Hepatocyte (in vitro differentiated cells): Measurements from ENCODE around the gene PIAS1. TPM values are rescaled to one million over a fixed set of nuclear protein-coding genes. Genes with fewer than 3 reads are reported as not detected.
A peak's percentile ranks its signal among the peaks of the same experiment; 100 is the strongest.

Experiments used
- DNase-seq: peaks from one replicate; pipeline ENCODE4 v3.0.0-alpha.2; 2016; ENCODE audit warnings: low spot score
- H2AFZ ChIP-seq: fragments of 200-600 bp; sonication (generic); 2 replicates; pipeline ENCODE4 v1.6.0; 2016; ENCODE audit warnings: antibody characterized with exemption, mild to moderate bottlenecking
- H3K27ac ChIP-seq: fragments of 200-600 bp; sonication (generic); 2 replicates; pipeline ENCODE4 v1.5.1; 2016; ENCODE audit warnings: mild to moderate bottlenecking
- H3K27me3 ChIP-seq: fragments of 200-600 bp; sonication (generic); 2 replicates; pipeline ENCODE4 v1.6.1; 2016
- H3K36me3 ChIP-seq: fragments of 200-600 bp; sonication (generic); replicated peaks from 2 replicates; pipeline ENCODE4 v1.5.1; 2016; ENCODE audit warnings: low read depth; ENCODE audit not compliant: insufficient read depth
- H3K4me1 ChIP-seq: fragments of 200-600 bp; sonication (generic); 2 replicates; pipeline ENCODE4 v1.5.1; 2016; ENCODE audit warnings: mild to moderate bottlenecking, moderate library complexity; ENCODE audit not compliant: insufficient read depth
- H3K4me2 ChIP-seq: fragments of 200-600 bp; sonication (generic); 2 replicates; pipeline ENCODE4 v1.6.0; 2016
- H3K4me3 ChIP-seq: fragments of 200-600 bp; sonication (generic); 2 replicates; pipeline ENCODE4 v1.5.1; 2016; ENCODE audit warnings: mild to moderate bottlenecking
- H3K79me2 ChIP-seq: fragments of 200-600 bp; sonication (generic); 2 replicates; pipeline ENCODE4 v1.6.0; 2017; ENCODE audit warnings: mild to moderate bottlenecking
- H3K9me2 ChIP-seq: fragments of 200-600 bp; sonication (generic); replicated peaks from 2 replicates; pipeline ENCODE4 v1.6.0; 2017; ENCODE audit warnings: mild to moderate bottlenecking; ENCODE audit not compliant: insufficient read depth
- H3K9me3 ChIP-seq: fragments of 200-600 bp; sonication (generic); 2 replicates; pipeline ENCODE4 v1.5.1; 2016; ENCODE audit warnings: low read depth, mild to moderate bottlenecking
- H4K20me1 ChIP-seq: fragments of 200-600 bp; sonication (generic); 2 replicates; pipeline ENCODE4 v1.6.0; 2016; ENCODE audit warnings: mild to moderate bottlenecking; ENCODE audit not compliant: insufficient read depth, poor library complexity, severe bottlenecking
- CTCF ChIP-seq: fragments of 200-600 bp; sonication (generic); IDR thresholded peaks from 2 replicates; pipeline ENCODE4 v1.5.1; 2016; ENCODE audit warnings: antibody characterized with exemption, mild to moderate bottlenecking; ENCODE audit not compliant: poor library complexity
- EZH2 ChIP-seq: fragments of 200-600 bp; sonication (generic); IDR thresholded peaks from 2 replicates; pipeline ENCODE4 v1.6.1; 2016; ENCODE audit warnings: antibody characterized with exemption, mild to moderate bottlenecking, borderline replicate concordance
- EZH2phosphoT487 ChIP-seq: fragments of 200-600 bp; sonication (generic); IDR thresholded peaks from one replicate; pipeline ENCODE4 v1.6.1; 2018; ENCODE audit warnings: antibody characterized with exemption, mild to moderate bottlenecking, low read depth, moderate library complexity; ENCODE audit not compliant: unreplicated experiment, severe bottlenecking
- WGBS: methylation state at CpG from one replicate; pipeline ENCODE4 v1.1.6; 2016; ENCODE audit warnings: low lambda C conversion rate; ENCODE audit errors: missing lambda C conversion rate; 5-methylcytosine and 5-hydroxymethylcytosine counted together
- polyA plus RNA-seq: library from polyadenylated mRNA; unstranded; fragments of >200 nt; fragmentation: Nextera tagmentation; extraction: Ambion mirVana; gene quantifications from 2 replicates; pipeline ENCODE4 v1.2.1, GENCODE V29; 2016
- total RNA-seq: library from RNA; depleted of rRNA; stranded (reverse); fragments of >200 nt; gene quantifications from 2 replicates; pipeline ENCODE4 v1.2.3, GENCODE V29; 2014

PIAS1 gene
- total and polyA plus RNA-seq, 2 experiments from 2014 or later: 22.6 to 45.4 TPM

GRCh38 chr15:68045289-68046265, 8.5 kb upstream of the PIAS1 start:
- no peak for DNase-seq
- H3K4me1 ChIP-seq: no peaks in the 10 kb centered on the region
- no peak overlapping the region for H3K4me2 ChIP-seq
- no peak overlapping the region for H3K27ac ChIP-seq
- no peaks in the 10 kb centered on the region for H3K9me3 ChIP-seq
- no peak overlapping the region for H2AFZ ChIP-seq
- no peaks in the 10 kb centered on the region for H3K79me2 ChIP-seq
- no peak overlapping the region for H3K4me3 ChIP-seq
- no peaks in the 10 kb centered on the region for H3K9me2 ChIP-seq
- no peaks in the 10 kb centered on the region for H3K27me3 ChIP-seq
- H4K20me1 ChIP-seq: no peaks in the 10 kb centered on the region
- no peak for TF ChIP-seq EZH2phosphoT487
- TF ChIP-seq CTCF: no peak
- no peak for TF ChIP-seq EZH2
- H3K36me3 ChIP-seq: no peaks in the 10 kb centered on the region
- 82% methylated on average over 14 of the region's 14 CpGs for WGBS

- WGBS: 94% methylated on average over 3 of the region's 3 CpGs
- H3K4me1 ChIP-seq: no peaks in the 10 kb centered on the region
- no peaks in the 10 kb centered on the region for H4K20me1 ChIP-seq
- TF ChIP-seq CTCF: no peak
- TF ChIP-seq EZH2phosphoT487: no peak
- no peak for TF ChIP-seq EZH2
- no peak for DNase-seq
- no peak overlapping the region for H3K4me3 ChIP-seq
- H2AFZ ChIP-seq: no peak overlapping the region
- H3K27ac ChIP-seq: no peak overlapping the region
- no peaks in the 10 kb centered on the region for H3K9me2 ChIP-seq
- no peaks in the 10 kb centered on the region for H3K79me2 ChIP-seq
- H3K4me2 ChIP-seq: no peak overlapping the region
- H3K36me3 ChIP-seq: no peaks in the 10 kb centered on the region
- no peaks in the 10 kb centered on the region for H3K27me3 ChIP-seq
- no peaks in the 10 kb centered on the region for H3K9me3 ChIP-seq
Measured at GRCh38 chr15:68047826-68048225, 6.3 kb upstream of the PIAS1 start.

- H3K27me3 ChIP-seq: no peaks in the 10 kb centered on the region
- peaks cover 6% of the 10 kb centered on the region for H4K20me1 ChIP-seq
- H3K4me3 ChIP-seq: no peak overlapping the region
- H3K9me3 ChIP-seq: no peaks in the 10 kb centered on the region
- TF ChIP-seq EZH2phosphoT487: no peak
- no peak for TF ChIP-seq EZH2
- peak; percentile 11 for TF ChIP-seq CTCF
- no peaks in the 10 kb centered on the region for H3K9me2 ChIP-seq
- no peak overlapping the region for H2AFZ ChIP-seq
- H3K27ac ChIP-seq: no peak overlapping the region
- no peak for DNase-seq
- no peaks in the 10 kb centered on the region for H3K36me3 ChIP-seq
- 81% methylated on average over 2 of the region's 2 CpGs for WGBS
- no peak overlapping the region for H3K4me2 ChIP-seq
- peaks cover 18% of the 10 kb centered on the region for H3K79me2 ChIP-seq
- no peaks in the 10 kb centered on the region for H3K4me1 ChIP-seq
Measured at GRCh38 chr15:68051109-68051508, 3.0 kb upstream of the PIAS1 start.
